Kidney glomerular epithelial cell (primary cell): ENCODE measurements around the gene ASCC1.
"Not testable (repeated sequence)": the region's sequence is repeated elsewhere in the genome, so short reads cannot be mapped to it uniquely, and the experiment has no call there.

Experiments used
- DNase-seq: peaks from one replicate; lab custom pipeline; 2025; lab: John Stamatoyannopoulos, UW

The ASCC1 gene

GRCh38 chr10:72215611-72216549 is at the start of gene ASCC1, which contains the start of gene ANAPC16:
Gene ASCC1 (minus strand): TSS chr10:72216276. CDS start chr10:72213298, 2,978 bp downstream.
Gene ANAPC16 (plus strand): TSS chr10:72216012. CDS start chr10:72223915, 7,903 bp downstream.
- peak; percentile 87 for DNase-seq

DNA sequence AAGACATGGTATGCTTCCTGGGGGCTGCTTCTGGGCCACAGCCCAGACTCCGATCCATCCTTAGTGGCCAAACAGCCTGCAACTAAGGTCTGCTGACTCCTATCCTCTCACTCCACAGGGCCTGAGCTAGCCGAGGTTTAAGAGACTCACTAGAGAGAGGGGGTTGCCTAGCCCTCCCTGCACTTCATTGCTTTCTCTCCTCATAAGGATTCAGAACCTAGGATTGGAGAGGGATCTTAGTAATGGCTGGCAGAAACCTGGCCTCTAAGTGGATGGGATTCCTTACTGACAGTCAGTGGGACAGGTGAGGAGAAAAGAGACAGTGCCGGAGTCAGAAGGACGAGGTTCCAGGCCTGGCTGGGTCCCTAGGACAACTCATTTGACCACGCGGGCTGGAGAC is 49.4 kb upstream of the ASCC1 start:
- no peak for DNase-seq

DNA sequence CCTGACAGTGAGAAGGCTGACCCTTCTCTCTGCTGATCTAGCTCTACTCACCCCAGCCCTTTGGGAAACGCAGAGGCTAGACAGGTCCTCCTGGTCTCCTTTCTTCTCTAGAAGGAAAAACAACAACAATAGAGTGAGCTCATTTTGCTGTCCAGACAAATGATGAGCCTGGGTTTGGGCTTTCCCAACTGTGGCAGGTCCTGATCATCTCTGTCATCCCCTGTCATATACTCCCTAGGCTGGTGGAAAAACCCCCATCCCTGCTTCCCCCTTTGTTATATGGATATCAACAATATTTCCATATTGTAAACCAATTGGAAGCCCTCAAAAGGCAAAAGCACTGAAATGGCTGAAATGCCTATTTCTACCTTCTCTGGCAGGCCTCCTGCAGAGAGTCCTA is 48.5 kb upstream of the ASCC1 start:
- DNase-seq = no peak

GRCh38 chr10:72263613-72264241 is 47.7 kb upstream of the ASCC1 start:
- DNase-seq = no peak

DNA sequence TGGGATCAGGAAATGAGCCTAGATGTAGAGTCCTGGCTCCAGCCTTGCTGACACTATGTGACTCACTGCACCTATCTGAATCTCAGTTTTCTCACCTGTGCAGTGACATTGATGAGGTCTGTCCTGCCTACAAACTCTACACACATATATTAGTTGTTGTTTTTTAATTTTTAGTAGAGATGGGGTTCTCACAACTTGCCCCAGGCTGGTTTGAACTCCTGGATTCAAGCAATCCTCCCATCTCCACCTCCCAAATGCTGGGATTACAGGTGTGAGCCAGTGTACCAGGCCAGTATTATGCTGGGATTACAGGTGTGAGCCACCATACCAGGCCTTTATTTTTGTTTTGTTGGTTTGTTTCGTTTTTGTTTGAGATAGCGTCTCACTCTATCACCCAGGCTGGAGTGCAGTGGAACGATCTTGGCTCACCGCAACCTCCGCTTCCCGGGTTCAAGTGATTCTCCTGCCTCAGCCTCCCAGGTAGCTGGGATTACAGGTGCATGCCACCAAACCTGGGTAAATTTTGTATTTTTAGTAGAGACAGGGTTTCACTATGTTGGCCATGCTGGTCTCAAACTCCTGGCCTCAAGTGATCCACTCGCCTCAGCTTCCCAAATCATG is 45.8 kb upstream of the ASCC1 start:
- DNase-seq = no peak

- peak; percentile 45 for DNase-seq
Measured at GRCh38 chr10:72260976-72261783, 45.1 kb upstream of the ASCC1 start.

DNA sequence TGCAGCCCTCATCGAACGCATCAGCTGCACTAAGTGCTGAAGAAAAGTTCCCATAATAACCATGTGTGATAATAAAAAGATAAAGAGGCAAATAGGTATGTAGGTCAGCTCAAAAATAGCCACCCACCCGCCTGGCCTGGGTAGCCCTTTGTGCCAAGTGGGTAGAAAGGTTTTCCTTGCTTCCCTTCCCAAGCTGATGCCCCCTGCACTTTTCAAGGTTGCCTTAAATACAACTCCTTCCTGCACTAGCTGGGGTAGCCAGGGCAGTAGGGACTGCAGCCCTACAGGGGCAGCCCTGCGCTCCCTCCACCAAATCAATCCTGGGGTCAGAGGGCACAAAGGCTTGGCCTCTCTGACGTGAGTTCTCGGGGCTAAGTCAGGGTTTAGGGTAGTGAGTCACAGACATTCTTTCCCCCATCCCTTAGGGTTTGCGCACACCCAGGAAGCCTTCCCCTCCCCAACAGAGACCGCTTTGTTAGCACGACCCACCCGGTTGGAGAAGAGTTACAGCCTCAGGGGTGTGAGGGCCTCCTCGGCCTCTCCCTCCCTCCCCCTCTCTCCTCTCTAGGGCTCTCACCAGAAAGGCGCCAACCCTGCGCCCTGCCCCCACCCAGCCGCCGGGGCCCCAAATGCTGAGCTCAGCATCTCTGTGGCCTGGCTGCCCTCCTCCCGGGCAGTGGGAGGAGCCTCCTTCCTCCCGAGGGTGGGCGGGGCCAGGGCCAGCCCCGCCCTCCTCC is 44.3 kb upstream of the ASCC1 start:
- DNase-seq = no peak

- no peak for DNase-seq
Measured at GRCh38 chr10:72259491-72260238, 43.6 kb upstream of the ASCC1 start.

DNA sequence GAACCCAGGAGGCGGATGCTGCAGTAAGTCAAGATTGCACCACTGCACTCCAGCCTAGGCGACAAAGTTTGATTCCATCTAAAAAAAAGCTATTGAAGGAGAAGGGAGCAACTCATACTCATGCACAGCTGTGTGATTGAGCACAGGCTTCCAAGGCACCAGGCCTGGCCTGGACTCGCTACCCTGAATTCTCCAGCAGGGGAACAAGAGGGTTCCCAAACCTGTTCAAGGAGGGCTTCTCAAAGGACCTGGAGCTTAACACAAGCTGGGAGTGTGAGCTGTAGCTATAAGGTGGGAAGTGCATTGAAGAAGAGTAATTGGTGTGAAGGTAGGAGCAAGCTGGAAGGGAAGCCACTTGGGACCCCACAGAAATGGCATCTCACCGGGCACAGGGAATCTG is 42.5 kb upstream of the ASCC1 start:
- DNase-seq = no peak

DNA sequence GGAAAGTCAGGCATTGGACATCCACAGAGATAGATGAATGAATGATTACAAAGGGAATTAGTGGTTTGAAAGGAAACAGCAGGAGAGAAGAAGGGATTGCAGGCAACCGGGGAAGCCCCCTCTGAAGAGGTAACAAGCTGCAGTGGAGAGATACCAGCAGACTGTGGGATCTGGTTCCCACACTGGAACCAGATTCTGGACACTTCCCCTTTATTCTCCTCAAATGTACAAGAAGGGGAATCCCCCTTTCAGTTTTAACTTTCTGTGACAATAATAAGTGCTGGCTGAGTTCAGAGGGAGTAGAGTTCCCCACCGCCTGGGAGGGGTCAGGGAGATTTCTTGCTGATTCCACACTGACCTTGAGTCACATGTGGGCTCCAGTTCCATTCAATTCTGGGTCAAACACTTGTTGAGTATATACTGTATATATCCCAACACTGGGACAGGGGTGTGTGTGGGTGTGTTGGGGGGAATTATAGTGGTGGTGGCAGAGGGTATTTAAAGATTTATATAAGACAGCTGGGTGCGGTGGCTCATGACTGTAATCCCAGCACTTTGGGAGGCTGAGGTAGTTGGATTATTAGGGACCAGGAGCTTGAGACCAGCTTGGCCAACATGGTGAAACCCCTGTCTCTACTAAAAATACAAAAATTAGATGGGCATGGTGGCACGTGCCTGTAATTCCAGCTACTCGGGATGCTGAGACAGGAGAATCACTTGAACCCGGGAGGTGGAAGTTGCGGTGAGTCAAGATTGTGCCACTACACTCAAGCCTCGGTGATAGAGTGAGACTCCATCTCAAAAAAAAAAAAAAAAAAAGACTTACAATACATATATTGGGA is 41.2 kb upstream of the ASCC1 start:
- DNase-seq = no peak

GRCh38 chr10:72255977-72256729 is 40.1 kb upstream of the ASCC1 start:
- DNase-seq = no peak

DNA sequence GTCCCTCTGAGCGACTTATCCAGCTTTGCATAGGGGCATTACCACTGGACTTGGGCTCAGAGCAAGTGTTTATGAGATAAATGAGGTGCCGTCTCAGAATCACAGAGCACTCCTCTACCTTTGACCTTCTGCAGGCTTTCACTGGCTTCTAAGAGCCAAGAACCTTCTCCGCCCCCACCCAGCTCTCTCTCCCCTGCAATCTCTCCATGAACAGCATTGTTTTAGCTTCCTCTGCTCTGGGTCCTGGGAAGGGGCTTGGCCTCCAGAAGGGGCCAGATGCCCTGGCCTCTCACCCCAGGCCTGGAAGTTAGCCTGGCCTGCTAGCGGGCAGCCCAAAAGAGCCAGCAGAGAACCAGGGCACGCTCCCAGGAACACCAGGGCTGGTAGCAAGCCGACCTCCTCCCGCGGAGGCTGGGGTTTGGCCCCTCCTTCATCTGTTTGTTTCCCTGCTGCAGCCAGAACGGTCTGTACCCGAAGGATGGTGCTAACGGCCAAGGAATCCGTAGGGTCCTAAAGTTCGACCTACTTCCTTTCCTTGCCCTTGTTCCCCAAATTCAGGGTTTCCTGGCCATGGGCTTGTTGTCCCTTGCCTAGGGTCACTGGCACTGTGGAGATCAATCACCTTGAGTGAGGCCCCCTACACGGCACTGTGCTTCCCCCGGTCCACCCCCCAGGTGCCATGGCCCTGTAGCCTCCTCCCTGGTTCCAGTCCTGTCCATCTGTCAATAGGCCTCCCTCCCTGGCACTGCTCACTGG is 38.9 kb upstream of the ASCC1 start:
- no peak for DNase-seq

DNA sequence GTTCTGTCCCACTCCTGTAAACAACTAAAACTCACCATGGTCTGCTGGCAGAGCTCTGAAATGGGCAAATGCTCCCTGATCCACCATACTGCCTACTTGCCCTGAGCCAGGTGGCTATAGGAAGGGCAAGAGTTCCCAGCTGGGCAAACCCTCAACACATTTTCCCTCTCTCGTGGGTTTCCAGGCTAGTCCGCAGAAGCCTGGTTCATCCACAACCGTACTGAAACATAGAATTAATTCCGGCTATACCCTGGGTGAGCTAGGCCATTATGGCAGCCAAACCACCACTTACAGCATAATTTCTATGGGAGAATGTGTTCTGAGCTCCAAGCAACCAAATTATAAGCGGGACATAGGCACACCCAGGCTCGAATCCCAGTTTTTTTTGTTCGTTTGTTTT is 37.5 kb upstream of the ASCC1 start:
- no peak for DNase-seq

DNA sequence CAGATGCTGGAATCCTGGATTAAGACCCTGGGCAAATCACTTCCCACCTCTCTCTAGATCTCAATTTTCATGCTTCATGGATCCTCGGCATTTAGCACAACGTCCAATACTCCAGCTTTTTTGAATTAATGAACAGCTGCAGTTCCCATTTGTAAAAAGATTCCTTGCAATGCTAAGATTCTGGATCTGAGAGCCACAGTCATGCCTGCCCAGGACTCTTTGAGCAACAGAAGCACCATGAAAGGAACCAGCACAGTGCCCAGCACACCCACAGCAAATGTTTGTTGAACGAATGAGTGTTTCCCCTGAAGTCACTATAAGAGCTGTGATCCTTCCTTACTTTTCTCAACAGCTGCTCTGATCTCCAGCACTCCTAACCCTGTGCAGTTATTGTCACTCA is 36.9 kb upstream of the ASCC1 start:
- no peak for DNase-seq

GRCh38 chr10:72251635-72252034 is 35.6 kb upstream of the ASCC1 start:
- no peak for DNase-seq

DNA sequence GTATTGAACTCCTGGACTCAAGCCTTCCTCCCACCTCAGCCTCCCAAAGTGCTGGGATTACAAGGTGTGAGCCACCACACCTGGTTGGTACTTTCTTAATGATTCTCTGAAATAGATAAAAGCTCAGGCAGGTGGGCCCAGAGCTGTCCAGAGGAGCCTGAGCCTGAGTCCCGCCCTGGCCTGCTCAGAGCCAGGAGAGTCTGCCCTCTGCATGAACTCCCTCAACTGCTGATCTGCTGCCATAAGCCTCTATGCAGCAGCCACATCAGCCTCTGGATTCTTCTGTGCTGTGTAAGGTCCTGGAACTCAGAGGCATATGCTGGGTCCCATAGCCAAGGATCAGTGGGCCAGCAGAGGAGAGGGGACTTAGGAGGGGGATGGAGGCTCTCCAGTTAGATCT is 34.6 kb upstream of the ASCC1 start:
- no peak for DNase-seq

GRCh38 chr10:72249176-72249862 is 33.2 kb upstream of the ASCC1 start:
- not testable (repeated sequence) for DNase-seq
